ENCODE data around the gene SLC17A4.
"Not testable (repeated sequence)": the region's sequence is repeated elsewhere in the genome, so short reads cannot be mapped to it uniquely, and the experiment has no call there.

Gene SLC17A4

GRCh38 chr6:25754535-25754934 lies at the start of gene SLC17A4:
SLC17A4 (plus strand) TSS chr6:25754742; CDS start chr6:25761963, 7,221 bp downstream.
- DNase-seq (ENCODE audit: low read depth in 2 of 2) = no peak

GRCh38 chr6:25706314-25707014 lies 48.1 kb upstream of the SLC17A4 start:
- no peak for DNase-seq (ENCODE audit: low read depth in 2 of 2)

- no peak for DNase-seq (ENCODE audit: low read depth in 2 of 2)
Observed at GRCh38 chr6:25709761-25710160, 44.8 kb upstream of the SLC17A4 start.

GRCh38 chr6:25710287-25710686 lies 44.3 kb upstream of the SLC17A4 start:
- no peak for DNase-seq (ENCODE audit: low read depth in 2 of 2)

- DNase-seq (ENCODE audit: low read depth in 2 of 2) = no peak
Observed at GRCh38 chr6:25713824-25714223, 40.7 kb upstream of the SLC17A4 start.

- no peak for DNase-seq (ENCODE audit: low read depth in 2 of 2)
Observed at GRCh38 chr6:25714765-25715164, 39.8 kb upstream of the SLC17A4 start.

- DNase-seq (ENCODE audit: low read depth in 2 of 2) = no peak
Observed at GRCh38 chr6:25715794-25716193, 38.7 kb upstream of the SLC17A4 start.

GRCh38 chr6:25717866-25718740 lies 36.4 kb upstream of the SLC17A4 start:
- DNase-seq (ENCODE audit: low read depth in 2 of 2) = no peak

DNA sequence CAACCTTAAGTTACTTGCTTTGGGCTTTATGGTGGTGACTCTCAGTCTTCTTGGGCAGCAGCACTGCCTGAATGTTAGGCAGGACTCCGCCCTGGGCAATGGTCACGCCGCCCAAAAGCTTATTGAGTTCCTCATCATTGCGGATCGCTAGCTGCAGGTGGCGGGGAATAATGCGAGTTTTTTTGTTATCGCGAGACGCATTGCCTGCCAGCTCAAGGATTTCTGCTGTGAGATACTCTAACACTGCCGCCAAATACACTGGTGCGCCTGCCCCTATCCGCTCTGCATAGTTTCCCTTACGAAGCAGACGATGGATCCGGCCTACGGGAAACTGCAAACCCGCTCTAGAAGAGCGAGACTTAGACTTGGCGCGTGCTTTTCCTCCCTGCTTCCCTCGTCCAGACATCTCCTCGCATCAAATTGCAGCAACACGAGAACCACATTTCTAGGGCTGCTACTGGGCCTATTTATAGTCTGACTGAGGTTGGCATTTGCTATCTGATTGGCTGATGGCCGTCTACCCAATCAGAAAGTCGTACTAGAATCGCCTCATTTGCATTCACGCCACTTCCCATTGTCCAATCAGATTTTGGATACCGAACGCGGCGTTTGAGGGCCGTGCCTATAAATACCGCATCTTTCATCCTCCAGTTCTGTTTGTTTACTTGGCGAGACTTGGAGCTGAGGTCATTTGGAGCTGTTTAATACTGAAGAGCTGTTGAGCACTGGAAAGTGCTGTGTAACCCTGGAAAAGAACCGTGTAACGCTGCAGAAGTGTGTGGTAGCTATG lies 28.2 kb upstream of the SLC17A4 start:
- DNase-seq (ENCODE audit: low read depth in 2 of 2) = no peak

- no peak for DNase-seq (ENCODE audit: low read depth in 2 of 2)
Observed at GRCh38 chr6:25727028-25727427, 27.5 kb upstream of the SLC17A4 start.

GRCh38 chr6:25730907-25731306 lies 23.6 kb upstream of the SLC17A4 start:
- DNase-seq (ENCODE audit: low read depth in 2 of 2) = no peak

GRCh38 chr6:25731721-25732120 lies 22.8 kb upstream of the SLC17A4 start:
- no peak for DNase-seq (ENCODE audit: low read depth in 2 of 2)

- no peak for DNase-seq (ENCODE audit: low read depth in 2 of 2)
Observed at GRCh38 chr6:25732468-25733198, 21.9 kb upstream of the SLC17A4 start.

- no peak for DNase-seq (ENCODE audit: low read depth in 2 of 2)
Observed at GRCh38 chr6:25735261-25735660, 19.3 kb upstream of the SLC17A4 start.

- no peak for DNase-seq (ENCODE audit: low read depth in 2 of 2)
Observed at GRCh38 chr6:25743868-25744267, 10.7 kb upstream of the SLC17A4 start.

GRCh38 chr6:25745836-25746235 lies 8.7 kb upstream of the SLC17A4 start:
- DNase-seq (ENCODE audit: low read depth in 2 of 2) = no peak

DNA sequence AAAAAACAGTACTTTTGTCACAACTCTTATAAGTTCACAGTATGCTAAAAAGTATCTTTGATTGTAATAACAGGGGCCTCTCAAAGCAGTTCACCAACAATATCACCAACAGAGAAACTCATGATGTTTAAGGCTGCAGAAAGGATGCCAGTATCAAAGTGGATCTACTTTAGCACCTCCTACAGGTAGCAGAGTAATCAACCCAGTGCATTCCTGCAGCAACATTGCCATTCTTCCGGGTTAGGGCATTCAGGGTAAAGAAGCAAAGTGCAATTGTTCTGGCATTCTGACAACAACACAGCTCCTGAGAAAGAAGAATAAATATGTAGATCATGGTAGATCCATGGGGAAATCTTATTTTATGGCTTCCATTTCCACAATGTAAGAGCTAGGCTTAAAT lies 7.6 kb upstream of the SLC17A4 start:
- DNase-seq (ENCODE audit: low read depth in 2 of 2) = no peak

- no peak for DNase-seq (ENCODE audit: low read depth in 2 of 2)
Observed at GRCh38 chr6:25747477-25747876, 7.1 kb upstream of the SLC17A4 start.

DNA sequence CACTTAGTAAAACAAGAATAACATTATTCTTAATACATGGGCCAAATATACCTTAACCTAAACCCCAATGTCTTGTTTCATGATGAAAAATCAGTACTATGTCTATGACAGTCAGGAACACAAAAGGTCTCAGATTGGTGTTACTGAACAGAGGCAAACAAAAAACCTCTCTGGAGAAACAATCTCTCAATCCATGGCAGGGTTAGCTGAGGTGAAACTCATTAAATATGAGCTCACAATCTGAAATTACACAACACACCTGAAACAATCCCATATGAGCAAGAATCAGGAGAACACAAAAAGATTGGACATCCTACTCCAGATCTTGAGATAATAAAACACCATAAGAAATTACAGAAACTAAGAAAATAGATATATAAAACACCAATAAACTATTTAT lies 6.5 kb upstream of the SLC17A4 start:
- DNase-seq (ENCODE audit: low read depth in 2 of 2) = no peak

DNA sequence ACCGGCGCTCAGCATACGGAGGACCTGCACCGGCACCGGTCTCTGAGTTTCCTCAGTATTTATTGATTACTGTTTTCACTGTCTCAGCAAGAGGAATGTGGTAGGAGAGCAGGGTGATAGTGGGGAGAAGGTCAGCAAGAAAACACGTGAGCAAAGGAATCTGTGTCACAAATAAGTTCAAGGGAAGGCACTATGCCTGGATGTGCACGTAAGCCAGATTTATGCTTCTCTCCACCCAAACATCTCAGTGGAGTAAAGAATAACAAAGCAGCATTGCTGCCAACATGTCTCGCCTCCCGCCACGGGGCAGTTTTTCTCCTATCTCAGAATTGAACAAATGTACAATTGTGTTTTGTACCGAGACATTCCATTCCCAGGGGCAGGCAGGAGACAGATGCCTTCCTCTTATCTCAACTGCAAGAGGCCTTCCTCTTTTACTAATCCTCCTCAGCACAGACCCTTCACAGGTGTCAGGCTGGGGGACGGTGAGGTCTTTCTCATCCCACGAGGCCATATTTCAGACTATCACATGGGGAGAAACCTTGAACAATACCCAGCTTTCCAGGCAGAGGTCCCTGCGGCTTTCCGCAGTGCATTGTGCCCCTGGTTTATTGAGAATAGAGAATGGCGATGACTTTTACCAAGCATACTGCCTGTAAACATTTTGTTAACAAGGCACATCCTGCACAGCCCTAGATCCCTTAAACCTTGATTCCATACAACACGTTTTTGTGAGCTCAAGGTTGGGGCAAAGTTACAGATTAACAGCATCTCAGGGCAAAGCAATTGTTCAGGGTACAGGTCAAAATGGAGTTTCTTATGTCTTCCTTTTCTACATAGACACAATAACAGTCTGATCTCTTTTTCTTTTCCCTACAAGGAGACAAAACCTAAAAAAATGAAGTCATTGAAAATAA lies 5.7 kb upstream of the SLC17A4 start:
- not testable (repeated sequence) for DNase-seq (ENCODE audit: low read depth in 2 of 2)

DNA sequence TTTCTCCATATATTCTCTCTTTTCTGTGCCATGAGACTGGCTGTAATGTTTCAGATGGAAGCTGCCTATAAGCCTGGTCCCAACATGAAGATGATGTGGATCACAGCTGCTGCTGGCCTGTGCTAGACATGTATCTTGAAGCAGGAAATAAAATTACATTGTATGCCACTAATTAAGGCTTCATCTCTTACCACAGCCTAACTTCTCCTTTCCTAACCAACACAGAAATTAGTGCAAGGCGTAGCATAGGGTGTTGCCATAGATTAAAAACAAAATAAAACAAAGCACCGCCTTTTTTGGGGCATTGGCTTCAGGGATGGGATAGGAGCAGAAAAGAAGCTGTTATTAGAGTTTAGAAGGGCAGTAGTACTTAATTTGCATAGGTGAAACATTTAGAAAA lies 4.7 kb upstream of the SLC17A4 start:
- DNase-seq (ENCODE audit: low read depth in 2 of 2) = no peak
